Measurements from ENCODE around the gene ATP6V1C2. TPM values are rescaled to one million over a fixed set of nuclear protein-coding genes. Genes with fewer than 3 reads are reported as not detected.

Gene ATP6V1C2
- total RNA-seq, 1 donor from 2014 or later, result 0.69 TPM

DNA sequence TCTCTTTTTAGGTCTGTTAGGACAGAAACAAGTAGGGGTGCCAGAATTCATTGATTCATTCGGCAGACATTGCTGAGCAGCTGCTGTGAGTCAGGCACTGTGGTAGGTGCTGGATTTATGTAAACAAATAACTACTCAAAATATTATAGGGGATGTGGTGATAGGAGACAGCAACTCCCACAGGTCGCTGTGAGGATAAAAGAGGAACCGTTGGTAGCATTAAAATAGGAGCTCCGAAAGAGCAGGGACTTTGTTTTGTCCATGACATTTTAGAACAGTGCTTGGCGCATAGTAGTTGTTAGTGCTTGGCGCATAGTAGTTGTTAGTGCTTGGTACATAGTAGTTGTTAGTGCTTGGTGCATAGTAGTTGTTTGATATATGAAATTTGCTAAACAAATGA lies 29.2 kb downstream of the ATP6V1C2 start:
- Histone ChIP-seq H3K4me3 (no peak overlapping the region), H3K27ac (replicated peaks) (no peak overlapping the region), H3K4me1 (no peaks in the 10 kb centered on the region), H3K27me3 (ENCODE audit: low read depth) (peaks cover 7% of the 10 kb centered on the region), H3K9me3 (replicated peaks) (no peaks in the 10 kb centered on the region), H3K36me3 (no peaks in the 10 kb centered on the region)
- no peak for DNase-seq
- TF ChIP-seq, protein P1, sequence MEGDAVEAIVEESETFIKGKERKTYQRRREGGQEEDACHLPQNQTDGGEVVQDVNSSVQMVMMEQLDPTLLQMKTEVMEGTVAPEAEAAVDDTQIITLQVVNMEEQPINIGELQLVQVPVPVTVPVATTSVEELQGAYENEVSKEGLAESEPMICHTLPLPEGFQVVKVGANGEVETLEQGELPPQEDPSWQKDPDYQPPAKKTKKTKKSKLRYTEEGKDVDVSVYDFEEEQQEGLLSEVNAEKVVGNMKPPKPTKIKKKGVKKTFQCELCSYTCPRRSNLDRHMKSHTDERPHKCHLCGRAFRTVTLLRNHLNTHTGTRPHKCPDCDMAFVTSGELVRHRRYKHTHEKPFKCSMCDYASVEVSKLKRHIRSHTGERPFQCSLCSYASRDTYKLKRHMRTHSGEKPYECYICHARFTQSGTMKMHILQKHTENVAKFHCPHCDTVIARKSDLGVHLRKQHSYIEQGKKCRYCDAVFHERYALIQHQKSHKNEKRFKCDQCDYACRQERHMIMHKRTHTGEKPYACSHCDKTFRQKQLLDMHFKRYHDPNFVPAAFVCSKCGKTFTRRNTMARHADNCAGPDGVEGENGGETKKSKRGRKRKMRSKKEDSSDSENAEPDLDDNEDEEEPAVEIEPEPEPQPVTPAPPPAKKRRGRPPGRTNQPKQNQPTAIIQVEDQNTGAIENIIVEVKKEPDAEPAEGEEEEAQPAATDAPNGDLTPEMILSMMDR (IDR thresholded peaks at IDR 0.05; ENCODE audit: borderline replicate concordance), result no peak
- intact Hi-C loops (cut with micrococcal nuclease), result no loop called here

- TF ChIP-seq, protein P1 (IDR thresholded peaks at IDR 0.05; ENCODE audit: borderline replicate concordance), result no peak
- no peak for DNase-seq
- intact Hi-C loops (cut with micrococcal nuclease), result no loop called here
Observed at GRCh38 chr2:10752236-10752635, 30.8 kb downstream of the ATP6V1C2 start.

GRCh38 chr2:10753156-10753555 lies 31.7 kb downstream of the ATP6V1C2 start:
- Histone ChIP-seq H3K27ac (replicated peaks) (no peak overlapping the region), H3K4me1 (no peaks in the 10 kb centered on the region), H3K4me3 (no peak overlapping the region), H3K9me3 (replicated peaks) (no peaks in the 10 kb centered on the region), H3K36me3 (no peaks in the 10 kb centered on the region), H3K27me3 (ENCODE audit: low read depth) (peaks cover 7% of the 10 kb centered on the region)
- DNase-seq, result no peak
- intact Hi-C loops (cut with micrococcal nuclease), result no loop called here
- TF ChIP-seq, protein P1 (IDR thresholded peaks at IDR 0.05; ENCODE audit: borderline replicate concordance), result no peak

More at GRCh38 chr2:10752236-10752635, 30.8 kb downstream of the ATP6V1C2 start:
- Histone ChIP-seq H3K4me1 (no peaks in the 10 kb centered on the region), H3K36me3 (no peaks in the 10 kb centered on the region), H3K9me3 (replicated peaks) (no peaks in the 10 kb centered on the region), H3K4me3 (no peak overlapping the region), H3K27me3 (ENCODE audit: low read depth) (peaks cover 7% of the 10 kb centered on the region), H3K27ac (replicated peaks) (no peak overlapping the region)

- Histone ChIP-seq H3K4me1 (no peaks in the 10 kb centered on the region), H3K36me3 (no peaks in the 10 kb centered on the region), H3K27ac (replicated peaks) (no peak overlapping the region), H3K9me3 (replicated peaks) (no peaks in the 10 kb centered on the region), H3K27me3 (ENCODE audit: low read depth) (peaks cover 7% of the 10 kb centered on the region), H3K4me3 (no peak overlapping the region)
- no peak for DNase-seq
- intact Hi-C loops (cut with micrococcal nuclease), result no loop called here
- TF ChIP-seq, protein P1 (IDR thresholded peaks at IDR 0.05; ENCODE audit: borderline replicate concordance), result no peak
Observed at GRCh38 chr2:10753876-10754275, 32.4 kb downstream of the ATP6V1C2 start.

- Histone ChIP-seq H3K4me3 (no peak overlapping the region), H3K4me1 (no peaks in the 10 kb centered on the region), H3K27me3 (ENCODE audit: low read depth) (no peaks in the 10 kb centered on the region), H3K9me3 (replicated peaks) (no peaks in the 10 kb centered on the region), H3K36me3 (no peaks in the 10 kb centered on the region), H3K27ac (replicated peaks) (no peak overlapping the region)
- intact Hi-C loops (cut with micrococcal nuclease), result no loop called here
- no peak for DNase-seq
- TF ChIP-seq, protein P1 (IDR thresholded peaks at IDR 0.05; ENCODE audit: borderline replicate concordance), result no peak
Observed at GRCh38 chr2:10755621-10756020, 34.2 kb downstream of the ATP6V1C2 start.
